ENCODE measurements around the gene COL9A3.

DNA sequence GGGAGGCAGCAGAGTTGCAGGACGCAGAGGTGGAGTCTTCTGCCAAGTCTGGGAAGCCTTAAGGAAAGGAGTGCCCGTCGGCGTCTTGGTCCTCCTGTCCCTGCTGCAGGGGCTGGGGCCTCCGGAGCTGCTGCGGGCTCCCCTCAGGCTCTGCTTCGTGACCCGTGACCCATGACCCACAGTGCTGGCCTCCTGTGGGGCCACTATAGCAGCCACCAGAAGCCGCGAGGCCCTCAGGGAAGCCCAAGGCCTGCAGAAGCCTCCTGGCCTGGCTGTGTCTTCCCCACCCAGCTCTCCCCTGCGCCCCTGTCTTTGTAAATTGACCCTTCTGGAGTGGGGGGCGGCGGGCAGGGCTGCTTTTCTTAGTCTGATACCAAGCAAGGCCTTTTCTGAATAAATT lies 3.3 kb upstream of the COL9A3 start:
- TF ChIP-seq, protein P1, sequence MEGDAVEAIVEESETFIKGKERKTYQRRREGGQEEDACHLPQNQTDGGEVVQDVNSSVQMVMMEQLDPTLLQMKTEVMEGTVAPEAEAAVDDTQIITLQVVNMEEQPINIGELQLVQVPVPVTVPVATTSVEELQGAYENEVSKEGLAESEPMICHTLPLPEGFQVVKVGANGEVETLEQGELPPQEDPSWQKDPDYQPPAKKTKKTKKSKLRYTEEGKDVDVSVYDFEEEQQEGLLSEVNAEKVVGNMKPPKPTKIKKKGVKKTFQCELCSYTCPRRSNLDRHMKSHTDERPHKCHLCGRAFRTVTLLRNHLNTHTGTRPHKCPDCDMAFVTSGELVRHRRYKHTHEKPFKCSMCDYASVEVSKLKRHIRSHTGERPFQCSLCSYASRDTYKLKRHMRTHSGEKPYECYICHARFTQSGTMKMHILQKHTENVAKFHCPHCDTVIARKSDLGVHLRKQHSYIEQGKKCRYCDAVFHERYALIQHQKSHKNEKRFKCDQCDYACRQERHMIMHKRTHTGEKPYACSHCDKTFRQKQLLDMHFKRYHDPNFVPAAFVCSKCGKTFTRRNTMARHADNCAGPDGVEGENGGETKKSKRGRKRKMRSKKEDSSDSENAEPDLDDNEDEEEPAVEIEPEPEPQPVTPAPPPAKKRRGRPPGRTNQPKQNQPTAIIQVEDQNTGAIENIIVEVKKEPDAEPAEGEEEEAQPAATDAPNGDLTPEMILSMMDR (IDR thresholded peaks at IDR 0.05): no peak
- no peak for TF ChIP-seq POLR2AphosphoS5 (IDR thresholded peaks at IDR 0.05; ENCODE audit: low read depth, low read length)
